PFSK-1 (cell line): ENCODE measurements around the gene CLMN.

Experiments
- FOXP2 ChIP-seq: optimal IDR thresholded peaks from 2 replicates; pipeline ENCODE3; 2011; ENCODE audit warnings: borderline replicate concordance, control low read depth, inconsistent platforms; ENCODE audit not compliant: insufficient read depth; ENCODE audit errors: extremely low read length, extremely low read depth
- POLR2AphosphoS5 ChIP-seq: IDR thresholded peaks from 2 replicates; pipeline ENCODE4 v1.6.1; 2012; ENCODE audit warnings: low read depth, mild to moderate bottlenecking, control low read depth, low read length, moderate library complexity
- SIN3A ChIP-seq: IDR thresholded peaks from 2 replicates; pipeline ENCODE4 v1.6.1; 2012; ENCODE audit warnings: mild to moderate bottlenecking, low read length, moderate library complexity, borderline replicate concordance; ENCODE audit not compliant: insufficient read depth
- TAF1 ChIP-seq: IDR thresholded peaks from 2 replicates; pipeline ENCODE4 v1.6.1; 2012; ENCODE audit warnings: low read length, control low read depth, borderline replicate concordance; ENCODE audit not compliant: insufficient read depth
- TF ChIP-seq, protein P1 (sequence below), 2 experiments: IDR thresholded peaks; 2 replicates each; pipeline versions ENCODE4 v1.6.1 to v1.8.0; 2011 to 2012; ENCODE audit warnings: low read depth in 2 of 2, low read length in 2 of 2, control low read depth in 1 of 2, inconsistent platforms in 1 of 2, mild to moderate bottlenecking in 1 of 2, moderate library complexity in 1 of 2; ENCODE audit not compliant: insufficient read depth in 1 of 2

CLMN gene

GRCh38 chr14:95190857-95191256 is 128.9 kb downstream of the CLMN start:
- no peak for TF ChIP-seq TAF1
- TF ChIP-seq, protein P1, sequence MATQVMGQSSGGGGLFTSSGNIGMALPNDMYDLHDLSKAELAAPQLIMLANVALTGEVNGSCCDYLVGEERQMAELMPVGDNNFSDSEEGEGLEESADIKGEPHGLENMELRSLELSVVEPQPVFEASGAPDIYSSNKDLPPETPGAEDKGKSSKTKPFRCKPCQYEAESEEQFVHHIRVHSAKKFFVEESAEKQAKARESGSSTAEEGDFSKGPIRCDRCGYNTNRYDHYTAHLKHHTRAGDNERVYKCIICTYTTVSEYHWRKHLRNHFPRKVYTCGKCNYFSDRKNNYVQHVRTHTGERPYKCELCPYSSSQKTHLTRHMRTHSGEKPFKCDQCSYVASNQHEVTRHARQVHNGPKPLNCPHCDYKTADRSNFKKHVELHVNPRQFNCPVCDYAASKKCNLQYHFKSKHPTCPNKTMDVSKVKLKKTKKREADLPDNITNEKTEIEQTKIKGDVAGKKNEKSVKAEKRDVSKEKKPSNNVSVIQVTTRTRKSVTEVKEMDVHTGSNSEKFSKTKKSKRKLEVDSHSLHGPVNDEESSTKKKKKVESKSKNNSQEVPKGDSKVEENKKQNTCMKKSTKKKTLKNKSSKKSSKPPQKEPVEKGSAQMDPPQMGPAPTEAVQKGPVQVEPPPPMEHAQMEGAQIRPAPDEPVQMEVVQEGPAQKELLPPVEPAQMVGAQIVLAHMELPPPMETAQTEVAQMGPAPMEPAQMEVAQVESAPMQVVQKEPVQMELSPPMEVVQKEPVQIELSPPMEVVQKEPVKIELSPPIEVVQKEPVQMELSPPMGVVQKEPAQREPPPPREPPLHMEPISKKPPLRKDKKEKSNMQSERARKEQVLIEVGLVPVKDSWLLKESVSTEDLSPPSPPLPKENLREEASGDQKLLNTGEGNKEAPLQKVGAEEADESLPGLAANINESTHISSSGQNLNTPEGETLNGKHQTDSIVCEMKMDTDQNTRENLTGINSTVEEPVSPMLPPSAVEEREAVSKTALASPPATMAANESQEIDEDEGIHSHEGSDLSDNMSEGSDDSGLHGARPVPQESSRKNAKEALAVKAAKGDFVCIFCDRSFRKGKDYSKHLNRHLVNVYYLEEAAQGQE (IDR thresholded peaks at IDR 0.05; ENCODE audit: insufficient read depth in 1 of 2, low read depth in 2 of 2, low read length in 2 of 2), result no peak
- no peak for TF ChIP-seq SIN3A
- no peak for TF ChIP-seq POLR2AphosphoS5
- no peak for TF ChIP-seq FOXP2

DNA sequence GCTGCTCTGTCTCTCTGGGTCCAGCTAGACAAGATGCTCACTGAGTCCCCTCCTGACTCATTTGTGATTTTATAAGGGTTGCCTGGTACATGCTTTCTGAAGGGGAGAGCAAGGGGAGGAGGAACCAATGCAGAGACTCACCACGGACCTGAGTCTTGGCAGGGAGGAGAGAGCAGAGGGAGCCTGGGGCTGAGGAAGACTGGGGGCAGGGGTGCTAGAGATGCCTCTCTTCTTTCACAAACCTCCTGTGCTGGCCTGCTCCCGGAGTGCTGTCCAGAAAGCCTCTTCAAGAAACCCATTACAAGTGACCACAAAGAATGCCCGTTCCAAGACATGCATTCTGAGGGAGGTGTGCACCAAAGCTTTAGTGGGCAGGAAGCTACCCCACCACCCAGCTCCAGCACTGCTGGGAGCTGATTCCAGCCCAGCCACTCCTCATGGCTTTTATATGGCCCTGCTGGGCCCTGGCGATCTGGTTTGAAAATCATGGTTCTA is 129.3 kb downstream of the CLMN start:
- TF ChIP-seq POLR2AphosphoS5 (no peak), TAF1 (no peak), SIN3A (no peak), FOXP2 (no peak)
- TF ChIP-seq, protein P1 (IDR thresholded peaks at IDR 0.05; ENCODE audit: insufficient read depth in 1 of 2, low read depth in 2 of 2, low read length in 2 of 2), result no peak

DNA sequence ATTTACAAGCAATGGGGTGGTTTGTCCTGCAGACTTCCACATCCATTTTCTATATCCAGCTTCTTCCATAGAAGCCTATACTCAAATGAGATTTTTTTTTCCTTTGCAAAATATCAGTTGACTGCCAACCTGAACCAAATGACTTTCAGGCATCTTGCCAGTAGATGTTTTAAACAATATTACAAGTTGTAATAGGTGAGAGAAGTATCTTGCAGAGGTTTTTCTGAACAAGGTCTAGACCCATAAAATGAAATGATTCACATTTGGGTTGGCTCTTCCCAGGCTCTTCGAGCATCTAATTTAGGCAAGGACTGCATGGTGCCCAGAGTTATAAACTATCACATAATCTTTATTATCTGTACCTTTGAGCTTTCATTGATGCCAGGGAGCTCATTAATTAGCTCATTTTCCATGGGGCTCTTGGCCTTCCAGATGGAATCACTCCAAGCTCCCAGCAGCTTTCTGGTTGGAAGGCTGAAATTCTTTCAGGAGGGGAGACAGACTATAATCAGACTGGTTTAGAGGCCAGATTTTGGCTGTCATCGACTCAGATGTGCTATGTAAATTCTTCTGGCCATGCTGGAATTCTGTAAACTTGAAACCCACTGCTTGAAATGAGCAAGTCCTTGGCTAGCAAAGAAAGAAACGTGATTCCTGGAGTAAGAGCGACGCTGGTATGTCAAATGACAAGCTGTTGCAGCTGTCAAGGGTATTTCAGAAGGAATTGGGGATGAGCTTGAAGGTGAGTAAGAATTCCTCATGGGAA is 130.2 kb downstream of the CLMN start:
- TF ChIP-seq TAF1 (no peak), POLR2AphosphoS5 (no peak), SIN3A (no peak), FOXP2 (no peak)
- TF ChIP-seq, protein P1 (IDR thresholded peaks at IDR 0.05; ENCODE audit: insufficient read depth in 1 of 2, low read depth in 2 of 2, low read length in 2 of 2), result no peak

DNA sequence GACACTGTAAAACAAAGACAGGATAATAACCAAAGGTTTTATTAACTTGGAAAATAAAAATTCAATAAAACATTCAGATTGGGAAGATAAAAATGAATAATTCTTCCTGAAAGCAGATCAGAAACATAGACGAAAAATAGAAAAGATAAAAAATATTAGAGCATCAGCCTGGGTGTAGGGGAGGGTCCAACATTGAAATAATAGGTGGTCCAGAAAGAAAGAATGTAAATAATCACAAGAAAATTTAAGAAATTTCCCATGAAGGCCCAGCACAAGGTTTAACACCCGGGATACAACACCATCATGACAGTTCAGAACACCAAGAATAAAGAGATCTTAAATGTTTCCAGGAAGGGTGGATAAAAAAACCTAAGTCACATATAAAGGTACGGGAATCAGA is 131.3 kb downstream of the CLMN start:
- TF ChIP-seq SIN3A, result no peak
- TF ChIP-seq FOXP2, result no peak
- no peak for TF ChIP-seq POLR2AphosphoS5
- TF ChIP-seq, protein P1 (IDR thresholded peaks at IDR 0.05; ENCODE audit: insufficient read depth in 1 of 2, low read depth in 2 of 2, low read length in 2 of 2), result no peak
- TF ChIP-seq TAF1, result no peak
